ENCODE results near the gene FGF1.

The FGF1 gene

DNA sequence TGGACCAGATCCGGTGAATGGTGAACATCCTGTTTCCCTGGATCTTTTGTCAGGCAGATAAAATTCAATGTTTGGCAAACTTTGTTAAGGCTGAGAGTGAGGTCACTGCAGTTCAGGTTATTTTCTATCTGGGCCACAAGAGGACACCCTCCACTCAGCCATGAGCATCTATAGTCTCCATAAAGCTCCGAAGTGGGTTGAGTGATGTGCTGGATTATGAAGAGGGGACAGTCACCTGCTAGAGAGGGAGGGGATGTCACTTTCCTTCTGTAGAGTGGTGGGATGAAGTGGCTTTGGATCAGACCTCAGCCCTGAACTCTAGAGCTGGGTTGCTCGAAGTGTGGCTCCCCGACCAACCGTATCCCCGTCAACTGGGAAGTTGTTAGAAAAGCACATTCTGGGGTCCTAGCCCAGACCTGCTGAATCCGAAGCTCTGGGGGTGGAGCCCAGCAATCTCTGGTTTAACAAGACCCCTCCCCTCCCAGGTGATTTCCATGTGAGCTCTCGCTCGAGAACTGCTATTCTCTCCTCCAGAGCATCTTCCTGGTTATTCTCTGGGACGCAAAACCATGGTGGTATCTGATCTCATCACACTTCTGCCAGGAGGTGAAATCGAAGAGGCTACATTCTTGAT is 31.8 kb upstream of the FGF1 start:
- Histone ChIP-seq H2AFZ (ENCODE audit: low read length, unreplicated experiment) (no peak overlapping the region), H3K4me1 (ENCODE audit: control insufficient read depth, insufficient read depth, low read length, unreplicated experiment) (peaks cover 12% of the 10 kb centered on the region), H3K27ac (ENCODE audit: low read depth, low read length) (no peak overlapping the region), H3K36me3 (ENCODE audit: insufficient read depth, low read length) (no peaks in the 10 kb centered on the region), H3K4me3 (ENCODE audit: low read depth, low read length) (no peak overlapping the region), H3K79me2 (ENCODE audit: control insufficient read depth, insufficient read depth, low read length, unreplicated experiment) (no peaks in the 10 kb centered on the region), H3K27me3 (ENCODE audit: insufficient read depth, low read length) (no peaks in the 10 kb centered on the region)

DNA sequence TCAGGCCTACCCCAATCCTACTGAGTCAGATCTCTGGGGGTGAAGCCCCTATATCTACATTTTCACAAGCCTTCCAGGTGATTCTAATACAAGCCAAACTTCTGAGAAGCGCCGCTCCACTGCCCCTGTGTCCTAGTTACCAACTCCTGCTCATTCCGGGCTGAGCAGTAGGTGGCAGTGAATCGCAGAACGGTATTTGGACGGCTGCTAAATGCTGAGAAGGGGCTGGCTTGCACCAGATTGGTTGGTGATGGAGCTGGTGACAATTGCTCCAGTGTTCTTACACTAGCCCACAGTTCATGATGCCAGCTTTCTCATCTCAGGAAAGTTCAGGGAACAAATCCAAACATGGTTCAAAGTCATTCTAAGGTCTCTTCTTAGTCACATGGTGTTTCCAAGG is 31.1 kb upstream of the FGF1 start:
- Histone ChIP-seq H3K27me3 (ENCODE audit: insufficient read depth, low read length) (no peaks in the 10 kb centered on the region), H3K4me1 (ENCODE audit: control insufficient read depth, insufficient read depth, low read length, unreplicated experiment) (peaks cover 15% of the 10 kb centered on the region), H3K79me2 (ENCODE audit: control insufficient read depth, insufficient read depth, low read length, unreplicated experiment) (no peaks in the 10 kb centered on the region), H2AFZ (ENCODE audit: low read length, unreplicated experiment) (no peak overlapping the region), H3K27ac (ENCODE audit: low read depth, low read length) (no peak overlapping the region), H3K36me3 (ENCODE audit: insufficient read depth, low read length) (no peaks in the 10 kb centered on the region), H3K4me3 (ENCODE audit: low read depth, low read length) (no peak overlapping the region)

DNA sequence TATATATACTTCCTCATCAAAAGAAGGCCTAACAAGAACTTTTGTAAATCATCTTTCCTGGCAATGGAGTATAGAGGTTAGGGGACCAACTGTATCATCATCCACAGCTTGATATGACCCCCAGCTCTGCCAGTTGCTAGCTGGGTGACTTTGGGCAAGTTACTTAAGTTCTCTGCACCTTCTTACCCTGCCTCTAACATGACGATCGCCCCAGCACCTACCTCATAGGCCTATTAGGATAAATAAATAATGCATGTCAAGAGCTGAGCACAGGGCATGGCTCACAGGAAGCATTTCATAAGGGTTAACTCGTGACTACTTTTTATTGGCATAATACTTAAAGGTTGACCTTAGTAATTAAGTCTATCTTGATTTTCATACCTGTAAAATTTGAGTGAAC is 29.4 kb upstream of the FGF1 start:
- H3K4me1 ChIP-seq (ENCODE audit: control insufficient read depth, insufficient read depth, low read length, unreplicated experiment) = peaks cover 15% of the 10 kb centered on the region
- no peaks in the 10 kb centered on the region for H3K79me2 ChIP-seq (ENCODE audit: control insufficient read depth, insufficient read depth, low read length, unreplicated experiment)
- no peaks in the 10 kb centered on the region for H3K36me3 ChIP-seq (ENCODE audit: insufficient read depth, low read length)
- H3K27me3 ChIP-seq (ENCODE audit: insufficient read depth, low read length) = no peaks in the 10 kb centered on the region
- H3K4me3 ChIP-seq (ENCODE audit: low read depth, low read length) = no peak overlapping the region
- H2AFZ ChIP-seq (ENCODE audit: low read length, unreplicated experiment) = no peak overlapping the region
- H3K27ac ChIP-seq (ENCODE audit: low read depth, low read length) = no peak overlapping the region

DNA sequence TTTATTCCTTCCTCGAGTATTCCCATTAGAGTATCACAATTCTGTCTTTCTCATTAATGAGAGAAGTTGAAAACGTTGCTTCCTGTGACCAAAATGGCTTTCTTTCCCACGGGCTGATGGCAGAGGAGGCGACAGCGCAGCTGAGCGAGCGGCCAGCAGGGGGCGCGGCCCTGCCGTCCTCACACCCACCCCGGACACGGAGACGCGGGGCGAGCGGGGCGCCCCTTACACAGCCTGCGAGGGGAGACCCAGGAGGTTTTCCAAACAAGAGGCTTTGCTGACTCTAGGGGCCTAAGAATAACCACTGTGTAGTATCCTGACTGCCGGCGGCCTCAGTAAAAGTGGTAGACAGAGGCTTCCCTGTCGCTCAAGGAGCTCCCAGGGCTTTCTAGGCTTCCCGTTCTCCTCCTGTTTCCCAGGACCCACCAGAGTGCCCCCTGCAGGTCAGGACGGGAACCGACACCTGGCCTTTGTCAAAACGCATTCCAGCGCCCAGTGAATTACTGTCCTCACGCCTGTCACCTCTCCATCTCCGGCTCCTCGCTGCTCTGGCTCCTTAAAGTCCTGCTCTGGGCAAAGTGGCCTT is 27.3 kb upstream of the FGF1 start:
- Histone ChIP-seq H3K27me3 (ENCODE audit: insufficient read depth, low read length) (no peaks in the 10 kb centered on the region), H3K4me1 (ENCODE audit: control insufficient read depth, insufficient read depth, low read length, unreplicated experiment) (peaks cover 8% of the 10 kb centered on the region), H3K36me3 (ENCODE audit: insufficient read depth, low read length) (no peaks in the 10 kb centered on the region), H3K4me3 (ENCODE audit: low read depth, low read length) (peak overlapping the region; percentile 81), H3K79me2 (ENCODE audit: control insufficient read depth, insufficient read depth, low read length, unreplicated experiment) (no peaks in the 10 kb centered on the region), H3K27ac (ENCODE audit: low read depth, low read length) (peak overlapping the region; percentile 22; the same call in 1 of the 2 replicates), H2AFZ (ENCODE audit: low read length, unreplicated experiment) (peak overlapping the region; percentile 97)

DNA sequence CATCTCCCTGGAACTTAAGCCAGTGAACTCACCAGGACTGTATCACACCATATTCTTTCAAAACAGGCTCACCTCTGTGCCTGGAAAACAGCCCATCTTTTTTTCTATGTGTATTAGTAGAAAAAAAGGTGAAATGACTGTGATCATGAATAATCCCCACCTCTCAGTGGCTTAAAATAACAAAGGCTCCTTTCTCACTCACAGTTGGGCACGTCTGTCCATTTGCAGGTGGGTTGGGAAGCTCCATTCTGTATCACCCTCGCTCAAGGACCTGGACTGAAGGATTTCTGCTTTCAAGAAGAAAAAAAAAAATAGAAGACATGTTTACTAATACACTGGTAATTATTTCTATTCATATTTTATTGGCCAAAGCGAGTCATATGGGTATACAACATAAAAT is 17.3 kb upstream of the FGF1 start:
- Histone ChIP-seq H3K4me1 (ENCODE audit: control insufficient read depth, insufficient read depth, low read length, unreplicated experiment) (peaks cover 3% of the 10 kb centered on the region), H3K79me2 (ENCODE audit: control insufficient read depth, insufficient read depth, low read length, unreplicated experiment) (no peaks in the 10 kb centered on the region), H3K27me3 (ENCODE audit: insufficient read depth, low read length) (no peaks in the 10 kb centered on the region), H3K4me3 (ENCODE audit: low read depth, low read length) (no peak overlapping the region), H3K36me3 (ENCODE audit: insufficient read depth, low read length) (no peaks in the 10 kb centered on the region), H3K27ac (ENCODE audit: low read depth, low read length) (no peak overlapping the region), H2AFZ (ENCODE audit: low read length, unreplicated experiment) (no peak overlapping the region)

DNA sequence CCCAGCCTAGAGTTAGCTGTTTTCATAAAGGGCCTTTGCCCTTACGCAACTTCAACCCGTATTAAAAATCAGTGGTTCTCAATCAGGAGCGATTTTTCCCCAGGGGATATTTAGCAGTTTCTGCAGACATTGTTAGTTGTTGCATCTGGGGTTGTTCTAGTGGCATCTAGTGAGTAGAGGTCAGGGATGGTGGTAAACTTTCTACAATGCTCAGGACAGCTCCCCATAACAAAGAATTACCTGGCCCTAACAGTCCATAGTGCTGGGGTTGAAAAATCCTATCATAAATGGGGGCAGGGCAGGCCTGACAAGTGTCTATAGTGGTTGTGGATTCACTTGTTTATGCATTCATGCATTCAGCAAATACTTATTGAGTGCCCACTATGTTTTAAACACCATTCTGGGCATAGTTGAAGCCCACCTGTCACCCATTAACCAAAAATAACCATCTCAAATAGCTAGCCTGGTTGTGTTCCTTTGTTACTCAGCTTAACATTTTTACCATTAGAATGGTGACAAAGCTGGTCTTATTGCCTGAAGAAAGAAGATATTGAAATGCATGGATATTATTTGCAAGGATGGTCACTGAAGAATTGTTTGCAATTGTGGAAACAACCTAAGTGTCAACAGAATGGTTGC is 15.9 kb upstream of the FGF1 start:
- H2AFZ ChIP-seq (ENCODE audit: low read length, unreplicated experiment) = no peak overlapping the region
- peaks cover 16% of the 10 kb centered on the region for H3K4me1 ChIP-seq (ENCODE audit: control insufficient read depth, insufficient read depth, low read length, unreplicated experiment)
- H3K27ac ChIP-seq (ENCODE audit: low read depth, low read length) = no peak overlapping the region
- H3K27me3 ChIP-seq (ENCODE audit: insufficient read depth, low read length) = no peaks in the 10 kb centered on the region
- no peaks in the 10 kb centered on the region for H3K79me2 ChIP-seq (ENCODE audit: control insufficient read depth, insufficient read depth, low read length, unreplicated experiment)
- no peak overlapping the region for H3K4me3 ChIP-seq (ENCODE audit: low read depth, low read length)
- H3K36me3 ChIP-seq (ENCODE audit: insufficient read depth, low read length) = no peaks in the 10 kb centered on the region

DNA sequence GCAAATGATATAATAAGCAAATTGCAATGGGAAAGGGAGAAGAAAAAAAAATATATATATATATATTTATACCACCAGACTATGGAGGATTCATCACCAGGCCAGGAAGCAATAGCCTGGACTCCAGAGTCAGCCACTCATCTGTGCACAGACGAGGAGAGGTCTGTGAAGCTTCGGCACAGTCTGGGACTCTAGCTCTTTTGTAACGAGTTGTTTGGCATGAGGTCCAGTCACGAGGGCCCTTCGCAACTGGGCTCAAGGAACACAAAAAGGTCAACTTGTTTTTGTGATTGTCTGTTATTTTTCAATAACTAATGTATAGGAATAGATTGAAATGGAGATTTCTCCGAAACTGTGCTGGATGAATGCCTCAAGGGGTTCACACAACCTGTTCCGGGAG is 14.7 kb upstream of the FGF1 start:
- Histone ChIP-seq H3K79me2 (ENCODE audit: control insufficient read depth, insufficient read depth, low read length, unreplicated experiment) (no peaks in the 10 kb centered on the region), H3K4me3 (ENCODE audit: low read depth, low read length) (no peak overlapping the region), H3K36me3 (ENCODE audit: insufficient read depth, low read length) (no peaks in the 10 kb centered on the region), H2AFZ (ENCODE audit: low read length, unreplicated experiment) (no peak overlapping the region), H3K27ac (ENCODE audit: low read depth, low read length) (no peak overlapping the region), H3K27me3 (ENCODE audit: insufficient read depth, low read length) (no peaks in the 10 kb centered on the region), H3K4me1 (ENCODE audit: control insufficient read depth, insufficient read depth, low read length, unreplicated experiment) (peaks cover 18% of the 10 kb centered on the region)

DNA sequence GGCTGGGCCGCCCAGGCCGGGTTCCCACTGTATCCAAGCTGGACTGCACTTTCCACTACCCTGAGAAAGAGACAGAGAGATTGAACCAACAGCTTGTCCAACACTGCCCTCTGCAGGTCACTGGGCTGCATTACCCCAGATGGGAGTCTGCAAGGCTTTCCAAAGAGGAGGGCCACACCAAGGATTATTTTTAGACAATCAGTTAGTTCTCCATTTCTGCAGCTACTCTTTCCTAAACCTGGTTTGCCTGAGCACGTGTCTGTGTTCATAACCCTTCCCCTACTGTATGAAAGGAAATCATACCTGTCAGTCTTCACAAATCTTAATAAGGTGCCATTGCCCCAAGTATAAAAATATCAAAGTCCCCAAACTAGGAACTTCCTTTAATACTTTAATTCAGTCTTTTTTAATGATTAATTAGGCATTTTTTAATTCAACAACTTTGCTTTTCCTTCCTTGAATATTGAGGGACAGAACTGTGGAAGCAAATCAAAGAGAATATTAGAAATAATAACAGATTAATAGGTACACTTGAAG is 13.4 kb upstream of the FGF1 start:
- Histone ChIP-seq H3K4me1 (ENCODE audit: control insufficient read depth, insufficient read depth, low read length, unreplicated experiment) (peaks cover 18% of the 10 kb centered on the region), H3K36me3 (ENCODE audit: insufficient read depth, low read length) (no peaks in the 10 kb centered on the region), H3K4me3 (ENCODE audit: low read depth, low read length) (no peak overlapping the region), H2AFZ (ENCODE audit: low read length, unreplicated experiment) (no peak overlapping the region), H3K79me2 (ENCODE audit: control insufficient read depth, insufficient read depth, low read length, unreplicated experiment) (no peaks in the 10 kb centered on the region), H3K27me3 (ENCODE audit: insufficient read depth, low read length) (no peaks in the 10 kb centered on the region), H3K27ac (ENCODE audit: low read depth, low read length) (no peak overlapping the region)

DNA sequence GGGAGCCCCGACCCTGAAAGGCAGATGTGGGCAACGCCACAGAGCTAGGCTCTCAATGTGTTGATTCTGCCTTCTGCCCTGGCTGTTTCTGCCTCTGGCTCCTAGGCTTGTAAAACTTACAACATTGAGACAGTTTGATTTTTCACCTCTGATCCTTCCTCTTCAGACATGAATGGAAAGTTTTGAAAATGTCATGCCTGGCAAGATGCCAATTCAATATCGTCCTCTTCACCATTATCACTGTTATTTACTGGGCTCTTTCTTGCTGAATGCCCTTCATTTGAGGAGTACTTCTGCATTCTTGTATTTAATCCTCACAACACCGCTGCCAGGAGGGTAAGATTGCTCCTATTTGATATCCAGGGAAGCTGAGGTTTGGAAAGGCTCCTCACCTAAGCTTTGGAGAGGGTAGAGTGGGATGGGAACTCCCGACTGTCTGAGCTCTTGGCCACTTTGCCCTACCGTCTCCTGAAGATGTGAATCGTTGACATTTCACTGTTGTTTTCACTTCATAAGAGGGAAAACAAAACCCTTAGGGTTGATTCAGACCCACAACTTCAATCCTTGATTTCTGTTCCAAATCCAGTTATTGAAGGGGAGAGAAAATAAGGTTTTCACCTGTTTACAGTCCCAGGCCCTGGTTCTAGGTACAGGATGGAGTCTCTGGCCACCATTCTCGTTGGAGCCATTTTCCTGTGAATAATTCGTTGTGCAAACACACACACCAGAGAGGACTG is 12.7 kb upstream of the FGF1 start:
- Histone ChIP-seq H3K36me3 (ENCODE audit: insufficient read depth, low read length) (no peaks in the 10 kb centered on the region), H3K27ac (ENCODE audit: low read depth, low read length) (no peak overlapping the region), H3K4me3 (ENCODE audit: low read depth, low read length) (no peak overlapping the region), H2AFZ (ENCODE audit: low read length, unreplicated experiment) (no peak overlapping the region), H3K4me1 (ENCODE audit: control insufficient read depth, insufficient read depth, low read length, unreplicated experiment) (peaks cover 18% of the 10 kb centered on the region), H3K27me3 (ENCODE audit: insufficient read depth, low read length) (no peaks in the 10 kb centered on the region), H3K79me2 (ENCODE audit: control insufficient read depth, insufficient read depth, low read length, unreplicated experiment) (no peaks in the 10 kb centered on the region)

DNA sequence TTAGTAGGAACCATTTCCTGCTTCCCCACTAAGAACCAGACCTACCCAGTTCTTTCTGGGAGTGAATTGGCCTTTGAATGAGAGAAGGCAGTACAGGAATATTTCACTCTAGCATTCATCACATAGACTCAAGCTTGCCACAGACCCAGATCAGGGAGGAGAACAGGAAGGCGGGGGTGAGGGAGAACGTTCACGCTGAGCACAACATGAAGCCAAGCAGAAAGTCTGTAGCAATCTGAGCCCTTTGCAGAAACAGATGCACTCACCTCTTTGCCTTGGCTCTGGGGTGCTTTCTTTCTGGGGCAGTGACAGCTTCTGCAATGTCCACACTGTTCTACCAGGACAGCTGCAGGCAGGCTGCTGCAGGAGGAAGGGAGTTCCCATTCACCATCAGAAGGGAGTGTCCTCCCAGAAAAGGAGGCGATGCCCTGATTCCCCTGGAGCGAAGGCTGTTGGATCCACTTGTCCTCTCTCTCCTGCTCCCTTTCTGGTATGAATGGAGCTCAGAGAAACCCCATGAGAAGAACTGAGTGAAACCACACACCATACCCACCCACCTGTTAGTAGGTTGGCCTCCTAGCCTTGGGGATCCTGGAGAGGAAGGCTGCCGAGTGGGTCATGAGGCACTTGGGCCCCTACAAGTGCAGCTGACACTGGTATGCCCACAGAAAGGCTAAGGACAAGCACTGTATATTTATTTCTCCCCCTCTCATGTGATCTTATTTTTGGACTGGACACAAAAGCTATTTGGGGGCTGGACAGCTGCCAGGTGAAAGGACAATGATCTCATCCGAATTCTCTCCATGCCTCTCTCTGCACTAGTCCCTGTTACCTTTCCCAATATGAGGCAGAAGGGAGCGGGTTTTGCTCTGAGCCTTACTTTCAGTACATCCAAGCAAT is 11.7 kb upstream of the FGF1 start:
- no peaks in the 10 kb centered on the region for H3K27me3 ChIP-seq (ENCODE audit: insufficient read depth, low read length)
- peak overlapping the region; percentile 3; the same call in 1 of the 2 replicates for H3K4me3 ChIP-seq (ENCODE audit: low read depth, low read length)
- no peaks in the 10 kb centered on the region for H3K79me2 ChIP-seq (ENCODE audit: control insufficient read depth, insufficient read depth, low read length, unreplicated experiment)
- peaks cover 18% of the 10 kb centered on the region for H3K4me1 ChIP-seq (ENCODE audit: control insufficient read depth, insufficient read depth, low read length, unreplicated experiment)
- no peak overlapping the region for H3K27ac ChIP-seq (ENCODE audit: low read depth, low read length)
- peak overlapping the region; percentile 1 for H2AFZ ChIP-seq (ENCODE audit: low read length, unreplicated experiment)
- no peaks in the 10 kb centered on the region for H3K36me3 ChIP-seq (ENCODE audit: insufficient read depth, low read length)

All from ACC112 (cell line).